ENCODE data around the gene KDM4B. TPM values are rescaled to one million over a fixed set of nuclear protein-coding genes. Genes with fewer than 3 reads are reported as not detected.

KDM4B gene
- total and polyA plus RNA-seq, 2 donors from 2014 or later = 6.6 to 35.7 TPM

DNA sequence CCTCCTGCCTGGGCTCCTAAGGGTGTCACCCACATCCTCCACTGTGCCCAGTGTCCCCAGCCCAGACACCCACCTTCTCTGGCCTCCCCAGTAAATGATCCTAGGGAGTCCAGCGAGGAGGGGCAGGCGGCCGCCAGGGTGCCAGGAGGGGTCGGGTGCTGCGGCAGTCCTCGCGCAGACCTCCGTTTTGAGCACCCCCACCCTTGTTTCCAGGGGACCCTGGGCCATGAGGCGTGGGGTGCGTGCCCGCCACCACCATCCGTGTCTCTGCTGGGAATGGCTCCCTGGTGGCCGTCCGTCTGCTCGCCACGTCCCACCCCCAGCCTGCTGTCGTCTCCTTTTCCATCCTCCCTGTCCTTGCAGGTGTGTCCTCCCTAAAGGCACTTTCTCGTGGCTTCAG, 133.0 kb downstream of the KDM4B start:
- TF ChIP-seq, protein P1, sequence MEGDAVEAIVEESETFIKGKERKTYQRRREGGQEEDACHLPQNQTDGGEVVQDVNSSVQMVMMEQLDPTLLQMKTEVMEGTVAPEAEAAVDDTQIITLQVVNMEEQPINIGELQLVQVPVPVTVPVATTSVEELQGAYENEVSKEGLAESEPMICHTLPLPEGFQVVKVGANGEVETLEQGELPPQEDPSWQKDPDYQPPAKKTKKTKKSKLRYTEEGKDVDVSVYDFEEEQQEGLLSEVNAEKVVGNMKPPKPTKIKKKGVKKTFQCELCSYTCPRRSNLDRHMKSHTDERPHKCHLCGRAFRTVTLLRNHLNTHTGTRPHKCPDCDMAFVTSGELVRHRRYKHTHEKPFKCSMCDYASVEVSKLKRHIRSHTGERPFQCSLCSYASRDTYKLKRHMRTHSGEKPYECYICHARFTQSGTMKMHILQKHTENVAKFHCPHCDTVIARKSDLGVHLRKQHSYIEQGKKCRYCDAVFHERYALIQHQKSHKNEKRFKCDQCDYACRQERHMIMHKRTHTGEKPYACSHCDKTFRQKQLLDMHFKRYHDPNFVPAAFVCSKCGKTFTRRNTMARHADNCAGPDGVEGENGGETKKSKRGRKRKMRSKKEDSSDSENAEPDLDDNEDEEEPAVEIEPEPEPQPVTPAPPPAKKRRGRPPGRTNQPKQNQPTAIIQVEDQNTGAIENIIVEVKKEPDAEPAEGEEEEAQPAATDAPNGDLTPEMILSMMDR (IDR thresholded peaks at IDR 0.05; ENCODE audit: borderline replicate concordance, extremely low read depth, insufficient read depth) = no peak
- no peak overlapping the region for H3K9ac ChIP-seq (ENCODE audit: low read length in 3 of 3)
- peaks cover 0 to 10% (median 5%) of the 10 kb centered on the region in 3 donors for H3K9me3 ChIP-seq (ENCODE audit: control insufficient read depth in 2 of 3, insufficient read depth in 1 of 3, low read length in 3 of 3)
- H3K36me3 ChIP-seq (ENCODE audit: control insufficient read depth in 2 of 3, insufficient read depth in 3 of 3, low read length in 3 of 3) = peaks cover 0 to 3% (median 2%) of the 10 kb centered on the region in 3 donors
- no peak for FAIRE-seq
- intact Hi-C loops (cut with DNase I) = no loop called here
- DNase-seq = no peak
- peaks cover 0 to 20% (median 13%) of the 10 kb centered on the region in 3 donors for H3K4me1 ChIP-seq (ENCODE audit: control insufficient read depth in 2 of 3, insufficient read depth in 2 of 3, low read depth in 1 of 3, low read length in 3 of 3)
- H3K27me3 ChIP-seq (ENCODE audit: control insufficient read depth, insufficient read depth, low read length) = no peaks in the 10 kb centered on the region
- H3K4me3 ChIP-seq (ENCODE audit: low read length in 3 of 3) = no peak overlapping the region
- H3K27ac ChIP-seq (ENCODE audit: low read depth in 2 of 2, low read length in 2 of 2) = no peak overlapping the region

DNA sequence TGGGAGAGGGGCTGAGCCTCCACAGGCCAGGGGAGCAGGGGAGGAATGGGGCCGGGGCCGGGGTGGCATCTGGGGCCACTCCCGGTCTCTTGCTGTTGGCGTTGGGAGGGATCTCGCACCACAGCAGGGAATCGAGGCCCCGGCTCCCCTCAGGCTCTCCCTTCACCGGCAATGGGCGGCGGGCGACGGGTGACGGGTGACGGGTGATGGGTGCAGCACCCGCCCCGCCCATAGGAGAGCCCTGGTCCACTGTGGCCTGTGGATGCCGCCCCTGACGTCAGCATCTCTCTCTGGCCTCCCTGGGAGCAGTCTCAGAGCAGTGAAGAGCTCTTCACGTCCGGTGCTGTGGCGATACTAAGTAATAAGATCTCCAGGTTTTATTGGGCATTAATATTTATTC, 133.6 kb downstream of the KDM4B start:
- TF ChIP-seq, protein P1 (IDR thresholded peaks at IDR 0.05; ENCODE audit: borderline replicate concordance, extremely low read depth, insufficient read depth) = no peak
- intact Hi-C loops (cut with DNase I) = no loop called here
- FAIRE-seq (no peak), DNase-seq (no peak)
- no peak overlapping the region for H3K4me3 ChIP-seq (ENCODE audit: low read length in 3 of 3)
- H3K27ac ChIP-seq (ENCODE audit: low read depth in 2 of 2, low read length in 2 of 2) = peak overlapping the region in 1 of 2 donors; percentile 9
- peaks cover 0 to 20% (median 13%) of the 10 kb centered on the region in 3 donors for H3K4me1 ChIP-seq (ENCODE audit: control insufficient read depth in 2 of 3, insufficient read depth in 2 of 3, low read depth in 1 of 3, low read length in 3 of 3)
- peaks cover 0 to 3% (median 2%) of the 10 kb centered on the region in 3 donors for H3K36me3 ChIP-seq (ENCODE audit: control insufficient read depth in 2 of 3, insufficient read depth in 3 of 3, low read length in 3 of 3)
- no peak overlapping the region for H3K9ac ChIP-seq (ENCODE audit: low read length in 3 of 3)
- H3K27me3 ChIP-seq (ENCODE audit: control insufficient read depth, insufficient read depth, low read length) = no peaks in the 10 kb centered on the region
- H3K9me3 ChIP-seq (ENCODE audit: control insufficient read depth in 2 of 3, insufficient read depth in 1 of 3, low read length in 3 of 3) = peaks cover 0 to 10% (median 5%) of the 10 kb centered on the region in 3 donors

DNA sequence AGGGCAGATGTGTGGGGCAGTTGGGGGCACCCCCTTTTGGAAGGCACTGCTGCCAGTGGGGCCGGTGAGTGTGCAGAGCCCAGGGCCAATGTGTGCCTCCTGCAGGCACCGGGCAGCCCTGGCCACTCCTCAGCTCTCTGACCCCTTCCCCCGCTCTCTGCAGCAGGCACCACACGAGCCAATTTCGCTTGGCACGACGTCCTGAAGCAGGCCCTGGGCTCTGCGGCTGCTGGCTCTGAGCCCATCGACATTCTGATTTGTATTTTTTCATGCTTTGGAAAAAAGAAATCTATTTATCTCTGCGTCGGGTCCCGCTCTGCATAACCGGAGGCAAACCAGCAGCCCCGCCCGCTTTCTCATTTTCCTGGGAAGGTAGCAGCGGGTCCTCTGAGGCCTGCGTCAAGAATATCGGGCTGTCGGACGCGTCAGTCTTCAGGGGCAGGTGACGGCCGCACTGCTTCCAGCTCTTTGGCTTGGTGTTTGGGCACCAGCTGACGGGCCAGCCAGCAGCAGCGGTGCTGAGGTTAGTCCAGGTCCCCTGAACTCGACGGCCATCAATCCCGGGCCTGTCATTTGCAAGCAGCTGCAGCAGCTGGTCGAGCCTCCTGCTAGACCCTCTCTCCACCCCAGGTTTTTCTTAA, 134.3 kb downstream of the KDM4B start:
- Histone ChIP-seq H3K27ac (ENCODE audit: low read depth in 2 of 2, low read length in 2 of 2) (peak overlapping the region; percentile 9 to 26), H3K36me3 (ENCODE audit: control insufficient read depth in 2 of 3, insufficient read depth in 3 of 3, low read length in 3 of 3) (peaks cover 0 to 3% (median 2%) of the 10 kb centered on the region in 3 donors), H3K4me3 (ENCODE audit: low read length in 3 of 3) (no peak overlapping the region)

More for the DNA sequence above, 134.3 kb downstream of the KDM4B start:
- H3K9me3 ChIP-seq (ENCODE audit: control insufficient read depth in 2 of 3, insufficient read depth in 1 of 3, low read length in 3 of 3) = peaks cover 0 to 10% (median 5%) of the 10 kb centered on the region in 3 donors
- FAIRE-seq = no peak
- TF ChIP-seq, protein P1 (IDR thresholded peaks at IDR 0.05; ENCODE audit: borderline replicate concordance, extremely low read depth, insufficient read depth) = no peak
- intact Hi-C loops (cut with DNase I) = no loop called here
- no peak for DNase-seq
- peaks cover 0 to 20% (median 13%) of the 10 kb centered on the region in 3 donors for H3K4me1 ChIP-seq (ENCODE audit: control insufficient read depth in 2 of 3, insufficient read depth in 2 of 3, low read depth in 1 of 3, low read length in 3 of 3)
- no peak overlapping the region for H3K9ac ChIP-seq (ENCODE audit: low read length in 3 of 3)
- no peaks in the 10 kb centered on the region for H3K27me3 ChIP-seq (ENCODE audit: control insufficient read depth, insufficient read depth, low read length)
